SK-N-SH treated with all-trans-retinoic acid at 6 μM for 48 hours (cell line): Measurements from ENCODE around the gene SFMBT1.

ENCODE experiments used
- ATAC-seq: fragments of 200-7000 bp; cut with Tn5 transposase; 3 replicates; pipeline ENCODE4 v1.9.1; 2020; ENCODE audit warnings: mild to moderate bottlenecking, moderate library complexity
- ARNTL ChIP-seq: fragments of 450-650 bp; formaldehyde crosslinking; IDR thresholded peaks from 2 replicates; pipeline ENCODE4 v1.5.0; 2020; ENCODE audit warnings: low read depth, mild to moderate bottlenecking, moderate library complexity, borderline replicate concordance
- BACH2 ChIP-seq: fragments of 250-450 bp; sonication (Bioruptor Pico); IDR thresholded peaks from 2 replicates; pipeline ENCODE4 v1.9.0; 2021; ENCODE audit warnings: mild to moderate bottlenecking, borderline replicate concordance
- CSDC2 ChIP-seq: fragments of 250-450 bp; sonication (Bioruptor Pico); IDR thresholded peaks from 2 replicates; pipeline ENCODE4 v1.5.0; 2020; ENCODE audit warnings: mild to moderate bottlenecking, moderate library complexity
- ESRRG ChIP-seq: fragments of 250-450 bp; sonication (Bioruptor Pico); IDR thresholded peaks from 2 replicates; pipeline ENCODE4 v1.6.1; 2021; ENCODE audit warnings: mild to moderate bottlenecking
- GLIS3 ChIP-seq: fragments of 250-450 bp; sonication (Bioruptor Pico); IDR thresholded peaks from 2 replicates; pipeline ENCODE4 v1.5.0; 2020; ENCODE audit warnings: mild to moderate bottlenecking, moderate library complexity
- ISL1 ChIP-seq: fragments of 250-450 bp; sonication (Bioruptor Pico); IDR thresholded peaks from 2 replicates; pipeline ENCODE4 v2.1.2; 2022; ENCODE audit warnings: mild to moderate bottlenecking, moderate library complexity
- PPARA ChIP-seq: fragments of 250-450 bp; sonication (Bioruptor Pico); IDR thresholded peaks from 2 replicates; pipeline ENCODE4 v1.5.0; 2020; ENCODE audit warnings: mild to moderate bottlenecking, borderline replicate concordance
- TOX ChIP-seq: fragments of 250-450 bp; sonication (Bioruptor Pico); IDR thresholded peaks from 2 replicates; pipeline ENCODE4 v1.8.0; 2021; ENCODE audit warnings: mild to moderate bottlenecking, moderate library complexity, borderline replicate concordance
- ZFP30 ChIP-seq: fragments of 450-650 bp; formaldehyde crosslinking; IDR thresholded peaks from 2 replicates; pipeline ENCODE4 v1.5.0; 2022; ENCODE audit warnings: mild to moderate bottlenecking, moderate library complexity
- ZNF565 ChIP-seq: fragments of 450-650 bp; formaldehyde crosslinking; conservative IDR thresholded peaks from 2 replicates; pipeline ENCODE4 v1.5.0; 2020; ENCODE audit warnings: low read depth, mild to moderate bottlenecking, moderate library complexity
- ZNF70 ChIP-seq: fragments of 450-650 bp; formaldehyde crosslinking; IDR thresholded peaks from 2 replicates; pipeline ENCODE4 v1.5.0; 2020; ENCODE audit warnings: mild to moderate bottlenecking, moderate library complexity
- ZNF8 ChIP-seq: fragments of 450-650 bp; formaldehyde crosslinking; IDR thresholded peaks from 2 replicates; pipeline ENCODE4 v1.5.0; 2020; ENCODE audit warnings: mild to moderate bottlenecking, moderate library complexity
- TF ChIP-seq, protein P1 (sequence below): fragments of 250-450 bp; sonication (Bioruptor Pico); IDR thresholded peaks from 2 replicates; pipeline ENCODE4 v1.5.0; 2020; ENCODE audit warnings: mild to moderate bottlenecking, moderate library complexity
- TF ChIP-seq, protein P2 (sequence below): fragments of 250-450 bp; sonication (Bioruptor Pico); IDR thresholded peaks from 2 replicates; pipeline ENCODE4 v1.5.1; 2021; ENCODE audit warnings: mild to moderate bottlenecking, moderate library complexity
- TF ChIP-seq, protein P3 (sequence below): fragments of 250-450 bp; sonication (Bioruptor Pico); IDR thresholded peaks from 2 replicates; pipeline ENCODE4 v1.5.1; 2020; ENCODE audit warnings: low read depth, mild to moderate bottlenecking, moderate library complexity
- TF ChIP-seq, protein P4 (sequence below): fragments of 250-450 bp; sonication (Bioruptor Pico); IDR thresholded peaks from 2 replicates; pipeline ENCODE4 v1.8.0; 2020; ENCODE audit warnings: mild to moderate bottlenecking, moderate library complexity, borderline replicate concordance

Gene SFMBT1

DNA sequence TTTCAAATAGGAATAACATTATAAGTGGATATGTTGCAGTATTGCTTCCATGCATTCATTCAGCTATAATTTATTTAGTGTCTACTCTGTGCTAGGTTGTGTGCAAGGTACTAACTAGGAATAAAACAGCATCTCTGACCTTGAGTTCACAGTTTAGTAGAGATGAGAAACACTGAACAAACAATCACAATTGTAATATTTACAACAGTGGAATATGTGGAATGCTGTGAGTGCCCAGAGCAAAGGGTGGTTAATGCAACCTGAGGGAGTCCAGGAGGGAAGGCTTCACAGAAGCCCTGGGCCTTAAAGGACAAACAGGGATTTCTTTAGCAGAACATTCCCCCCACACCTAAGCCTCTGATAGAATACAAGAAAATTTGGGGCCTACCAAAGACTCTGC lies 13.3 kb downstream of the SFMBT1 start (continued):
- TF ChIP-seq ARNTL (no peak), ISL1 (no peak)
- TF ChIP-seq, all 23 proteins: peak for 0

DNA sequence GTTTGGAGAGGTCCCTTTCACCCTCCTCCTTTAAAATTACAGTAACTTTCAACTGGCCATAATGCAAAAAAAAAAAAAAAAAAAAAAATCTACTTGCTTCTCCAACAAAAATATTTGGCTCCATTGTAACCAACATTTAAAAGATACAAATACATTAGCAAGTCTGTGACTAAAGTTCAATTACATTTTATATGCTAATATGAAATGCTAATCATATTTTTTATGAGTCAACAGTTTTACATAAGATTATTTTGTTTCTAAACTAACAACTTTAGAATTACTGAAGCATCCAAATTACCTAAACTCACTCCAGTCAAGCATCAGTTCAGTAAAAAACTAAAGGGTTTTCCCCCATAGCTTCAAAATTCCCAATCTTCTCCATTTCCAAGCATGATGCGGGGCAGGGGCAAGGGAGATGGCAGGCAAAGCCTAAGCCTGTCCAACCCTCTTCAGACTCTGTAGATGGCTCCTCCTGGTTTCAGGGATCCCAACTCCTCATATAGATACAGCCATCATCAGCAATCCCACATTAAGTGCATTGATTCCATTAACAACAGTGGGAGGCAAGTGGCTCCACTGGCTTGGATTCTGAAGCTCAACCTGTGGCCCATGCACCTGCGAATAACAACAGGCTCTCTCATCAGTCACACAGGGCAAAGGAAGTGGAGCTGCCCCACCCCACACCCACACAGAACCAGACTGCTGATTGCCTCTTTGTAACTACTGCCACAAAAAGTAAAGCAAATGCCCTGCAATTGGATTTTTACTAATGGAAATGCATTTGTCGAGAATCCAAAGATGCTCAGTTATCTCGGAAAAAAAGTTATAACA lies 15.0 kb downstream of the SFMBT1 start:
- no peak for ATAC-seq
- TF ChIP-seq, protein P1, sequence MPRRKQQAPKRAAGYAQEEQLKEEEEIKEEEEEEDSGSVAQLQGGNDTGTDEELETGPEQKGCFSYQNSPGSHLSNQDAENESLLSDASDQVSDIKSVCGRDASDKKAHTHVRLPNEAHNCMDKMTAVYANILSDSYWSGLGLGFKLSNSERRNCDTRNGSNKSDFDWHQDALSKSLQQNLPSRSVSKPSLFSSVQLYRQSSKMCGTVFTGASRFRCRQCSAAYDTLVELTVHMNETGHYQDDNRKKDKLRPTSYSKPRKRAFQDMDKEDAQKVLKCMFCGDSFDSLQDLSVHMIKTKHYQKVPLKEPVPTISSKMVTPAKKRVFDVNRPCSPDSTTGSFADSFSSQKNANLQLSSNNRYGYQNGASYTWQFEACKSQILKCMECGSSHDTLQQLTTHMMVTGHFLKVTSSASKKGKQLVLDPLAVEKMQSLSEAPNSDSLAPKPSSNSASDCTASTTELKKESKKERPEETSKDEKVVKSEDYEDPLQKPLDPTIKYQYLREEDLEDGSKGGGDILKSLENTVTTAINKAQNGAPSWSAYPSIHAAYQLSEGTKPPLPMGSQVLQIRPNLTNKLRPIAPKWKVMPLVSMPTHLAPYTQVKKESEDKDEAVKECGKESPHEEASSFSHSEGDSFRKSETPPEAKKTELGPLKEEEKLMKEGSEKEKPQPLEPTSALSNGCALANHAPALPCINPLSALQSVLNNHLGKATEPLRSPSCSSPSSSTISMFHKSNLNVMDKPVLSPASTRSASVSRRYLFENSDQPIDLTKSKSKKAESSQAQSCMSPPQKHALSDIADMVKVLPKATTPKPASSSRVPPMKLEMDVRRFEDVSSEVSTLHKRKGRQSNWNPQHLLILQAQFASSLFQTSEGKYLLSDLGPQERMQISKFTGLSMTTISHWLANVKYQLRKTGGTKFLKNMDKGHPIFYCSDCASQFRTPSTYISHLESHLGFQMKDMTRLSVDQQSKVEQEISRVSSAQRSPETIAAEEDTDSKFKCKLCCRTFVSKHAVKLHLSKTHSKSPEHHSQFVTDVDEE (CRISPR knock-in tag): no peak
- TF ChIP-seq, protein P2, sequence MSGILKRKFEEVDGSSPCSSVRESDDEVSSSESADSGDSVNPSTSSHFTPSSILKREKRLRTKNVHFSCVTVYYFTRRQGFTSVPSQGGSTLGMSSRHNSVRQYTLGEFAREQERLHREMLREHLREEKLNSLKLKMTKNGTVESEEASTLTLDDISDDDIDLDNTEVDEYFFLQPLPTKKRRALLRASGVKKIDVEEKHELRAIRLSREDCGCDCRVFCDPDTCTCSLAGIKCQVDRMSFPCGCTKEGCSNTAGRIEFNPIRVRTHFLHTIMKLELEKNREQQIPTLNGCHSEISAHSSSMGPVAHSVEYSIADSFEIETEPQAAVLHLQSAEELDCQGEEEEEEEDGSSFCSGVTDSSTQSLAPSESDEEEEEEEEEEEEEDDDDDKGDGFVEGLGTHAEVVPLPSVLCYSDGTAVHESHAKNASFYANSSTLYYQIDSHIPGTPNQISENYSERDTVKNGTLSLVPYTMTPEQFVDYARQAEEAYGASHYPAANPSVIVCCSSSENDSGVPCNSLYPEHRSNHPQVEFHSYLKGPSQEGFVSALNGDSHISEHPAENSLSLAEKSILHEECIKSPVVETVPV (CRISPR knock-in tag): no peak
- TF ChIP-seq ZNF8 (CRISPR knock-in tag): no peak
- TF ChIP-seq GLIS3: no peak

DNA sequence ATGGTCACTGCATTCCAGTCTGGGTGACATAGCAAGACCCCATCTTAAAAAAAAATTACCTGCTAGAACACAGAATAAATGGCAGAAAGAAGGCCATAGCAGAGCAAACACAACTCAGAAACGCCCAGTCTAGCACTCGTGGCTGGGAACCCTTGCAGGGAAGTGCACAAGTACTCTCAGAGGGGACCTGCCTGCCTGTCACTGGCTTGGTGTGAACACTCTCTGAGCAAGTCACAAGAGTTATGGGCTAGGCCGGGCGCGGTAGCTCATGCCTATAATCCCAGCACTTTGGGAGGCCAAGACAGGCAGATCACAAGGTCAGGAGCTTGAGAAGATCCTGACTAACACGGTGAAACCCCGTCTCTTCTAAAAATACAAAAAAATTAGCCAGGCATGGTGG lies 17.2 kb downstream of the SFMBT1 start:
- no peak for ATAC-seq
- TF ChIP-seq ZNF70: no peak
- TF ChIP-seq, protein P3, sequence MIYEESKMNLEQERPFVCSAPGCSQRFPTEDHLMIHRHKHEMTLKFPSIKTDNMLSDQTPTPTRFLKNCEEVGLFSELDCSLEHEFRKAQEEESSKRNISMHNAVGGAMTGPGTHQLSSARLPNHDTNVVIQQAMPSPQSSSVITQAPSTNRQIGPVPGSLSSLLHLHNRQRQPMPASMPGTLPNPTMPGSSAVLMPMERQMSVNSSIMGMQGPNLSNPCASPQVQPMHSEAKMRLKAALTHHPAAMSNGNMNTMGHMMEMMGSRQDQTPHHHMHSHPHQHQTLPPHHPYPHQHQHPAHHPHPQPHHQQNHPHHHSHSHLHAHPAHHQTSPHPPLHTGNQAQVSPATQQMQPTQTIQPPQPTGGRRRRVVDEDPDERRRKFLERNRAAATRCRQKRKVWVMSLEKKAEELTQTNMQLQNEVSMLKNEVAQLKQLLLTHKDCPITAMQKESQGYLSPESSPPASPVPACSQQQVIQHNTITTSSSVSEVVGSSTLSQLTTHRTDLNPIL (CRISPR knock-in tag): no peak

DNA sequence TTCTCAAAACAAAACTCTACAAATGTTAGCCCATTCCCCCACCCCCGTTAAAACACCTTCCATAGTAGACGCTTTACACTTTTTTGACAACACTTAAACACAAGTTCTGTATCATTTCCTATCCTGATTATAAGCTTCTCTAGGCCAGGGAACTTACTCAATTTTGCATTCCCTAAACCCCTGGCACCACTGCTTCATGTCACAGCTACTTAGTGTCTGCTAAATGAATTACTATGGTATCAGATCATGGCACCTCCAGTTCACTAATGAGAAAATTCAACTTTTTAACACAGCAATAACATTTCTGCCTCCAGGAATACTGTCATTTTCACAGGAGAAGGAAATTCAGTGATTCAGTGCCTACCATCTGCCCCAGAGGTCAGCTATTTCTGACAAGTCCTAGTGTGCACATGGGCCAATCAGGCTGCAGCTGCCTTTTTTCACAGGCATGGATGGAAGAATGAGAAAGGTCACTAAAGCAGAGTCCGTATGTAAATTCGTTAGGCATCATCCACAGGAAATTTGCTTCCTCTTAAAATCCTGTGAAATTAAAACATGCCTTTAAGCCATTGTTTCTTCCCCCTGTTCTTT lies 18.5 kb downstream of the SFMBT1 start:
- ATAC-seq: no peak
- TF ChIP-seq CSDC2 (CRISPR knock-in tag) (no peak), ESRRG (CRISPR knock-in tag) (no peak), ARNTL (no peak), ZNF565 (no peak)

DNA sequence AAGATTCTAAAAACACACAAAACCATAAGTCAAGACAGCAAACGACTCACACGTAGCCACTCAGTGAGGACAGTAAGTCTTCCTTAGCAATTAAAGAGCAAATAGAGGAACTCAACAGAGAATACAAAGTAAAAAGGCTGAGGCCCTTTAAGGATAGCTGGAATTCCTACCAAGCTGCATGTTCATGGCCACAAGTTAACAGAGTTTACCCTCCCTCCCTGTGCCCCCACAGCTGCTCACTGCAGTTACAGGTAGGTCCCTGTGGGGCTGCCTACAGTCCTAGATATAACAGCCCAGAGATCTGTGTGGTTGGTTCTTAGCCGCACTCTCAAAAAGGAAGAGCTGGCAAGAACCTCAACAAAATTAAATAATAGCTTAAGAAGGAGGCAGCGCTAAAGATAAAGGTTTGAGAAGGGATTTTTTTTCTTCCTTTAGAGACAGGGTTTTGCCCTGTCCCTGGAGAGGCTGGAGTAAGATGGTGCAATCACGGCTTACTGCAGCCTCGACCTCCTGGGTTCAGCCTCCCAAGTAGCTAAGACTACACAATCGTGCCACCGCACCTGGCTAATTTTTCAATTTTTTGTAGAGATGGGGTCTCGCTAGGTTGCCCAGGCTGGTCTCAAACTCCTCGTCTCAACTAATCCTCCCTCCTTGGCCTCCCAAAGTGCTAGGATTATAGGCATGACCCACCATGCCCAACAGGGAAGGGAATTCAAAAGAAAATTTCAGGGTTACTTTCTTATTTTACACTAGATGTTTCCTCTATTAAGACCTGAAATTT lies 19.3 kb downstream of the SFMBT1 start:
- ATAC-seq: no peak
- no peak for TF ChIP-seq TOX (CRISPR knock-in tag)
- no peak for TF ChIP-seq PPARA
- TF ChIP-seq ZFP30: no peak
- TF ChIP-seq, protein P1 (CRISPR knock-in tag): no peak
- TF ChIP-seq BACH2: no peak
- TF ChIP-seq, protein P4, sequence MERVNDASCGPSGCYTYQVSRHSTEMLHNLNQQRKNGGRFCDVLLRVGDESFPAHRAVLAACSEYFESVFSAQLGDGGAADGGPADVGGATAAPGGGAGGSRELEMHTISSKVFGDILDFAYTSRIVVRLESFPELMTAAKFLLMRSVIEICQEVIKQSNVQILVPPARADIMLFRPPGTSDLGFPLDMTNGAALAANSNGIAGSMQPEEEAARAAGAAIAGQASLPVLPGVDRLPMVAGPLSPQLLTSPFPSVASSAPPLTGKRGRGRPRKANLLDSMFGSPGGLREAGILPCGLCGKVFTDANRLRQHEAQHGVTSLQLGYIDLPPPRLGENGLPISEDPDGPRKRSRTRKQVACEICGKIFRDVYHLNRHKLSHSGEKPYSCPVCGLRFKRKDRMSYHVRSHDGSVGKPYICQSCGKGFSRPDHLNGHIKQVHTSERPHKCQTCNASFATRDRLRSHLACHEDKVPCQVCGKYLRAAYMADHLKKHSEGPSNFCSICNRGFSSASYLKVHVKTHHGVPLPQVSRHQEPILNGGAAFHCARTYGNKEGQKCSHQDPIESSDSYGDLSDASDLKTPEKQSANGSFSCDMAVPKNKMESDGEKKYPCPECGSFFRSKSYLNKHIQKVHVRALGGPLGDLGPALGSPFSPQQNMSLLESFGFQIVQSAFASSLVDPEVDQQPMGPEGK: no peak
- no peak for TF ChIP-seq ISL1
- no peak for TF ChIP-seq ESRRG (CRISPR knock-in tag)
- TF ChIP-seq, protein P2 (CRISPR knock-in tag): no peak
- TF ChIP-seq GLIS3: no peak
